GM12891 (cell line): ENCODE results near the gene CNOT4.

Experiments used
- POLR2A ChIP-seq: IDR thresholded peaks from 2 replicates; pipeline ENCODE4 v1.6.1; 2011; ENCODE audit warnings: low read depth, low read length, control low read depth
- POLR2AphosphoS5 ChIP-seq: IDR thresholded peaks from 2 replicates; pipeline ENCODE4 v1.6.1; 2011; ENCODE audit warnings: low read depth, low read length, control low read depth

DNA sequence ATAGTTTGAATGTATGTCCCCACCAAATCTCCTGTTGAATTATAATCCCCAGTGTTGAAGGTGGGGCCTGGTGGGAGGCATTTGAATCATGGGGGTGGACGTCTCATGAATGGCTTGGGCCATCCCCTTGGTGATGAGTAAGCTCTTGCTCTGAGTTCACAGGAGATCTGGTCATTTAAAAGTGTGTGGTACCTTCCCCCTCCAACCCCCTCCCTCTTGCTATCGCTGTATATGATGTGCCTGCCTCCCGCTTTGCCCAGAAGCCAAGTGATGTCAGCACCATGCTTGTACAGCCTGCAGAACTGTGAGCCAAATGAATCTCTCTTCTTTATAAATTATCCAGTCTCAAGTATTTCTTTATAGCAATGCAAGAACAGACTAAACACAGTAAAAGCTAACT is 103.0 kb downstream of the CNOT4 start:
- TF ChIP-seq POLR2AphosphoS5: no peak
- TF ChIP-seq POLR2A: no peak
